HCEC 1CT (cell line): Measurements from ENCODE around the gene ZNF432.

Experiments used
- DNase-seq: peaks from one replicate; pipeline ENCODE4 v3.0.0-alpha.2; 2017

The ZNF432 gene

DNA sequence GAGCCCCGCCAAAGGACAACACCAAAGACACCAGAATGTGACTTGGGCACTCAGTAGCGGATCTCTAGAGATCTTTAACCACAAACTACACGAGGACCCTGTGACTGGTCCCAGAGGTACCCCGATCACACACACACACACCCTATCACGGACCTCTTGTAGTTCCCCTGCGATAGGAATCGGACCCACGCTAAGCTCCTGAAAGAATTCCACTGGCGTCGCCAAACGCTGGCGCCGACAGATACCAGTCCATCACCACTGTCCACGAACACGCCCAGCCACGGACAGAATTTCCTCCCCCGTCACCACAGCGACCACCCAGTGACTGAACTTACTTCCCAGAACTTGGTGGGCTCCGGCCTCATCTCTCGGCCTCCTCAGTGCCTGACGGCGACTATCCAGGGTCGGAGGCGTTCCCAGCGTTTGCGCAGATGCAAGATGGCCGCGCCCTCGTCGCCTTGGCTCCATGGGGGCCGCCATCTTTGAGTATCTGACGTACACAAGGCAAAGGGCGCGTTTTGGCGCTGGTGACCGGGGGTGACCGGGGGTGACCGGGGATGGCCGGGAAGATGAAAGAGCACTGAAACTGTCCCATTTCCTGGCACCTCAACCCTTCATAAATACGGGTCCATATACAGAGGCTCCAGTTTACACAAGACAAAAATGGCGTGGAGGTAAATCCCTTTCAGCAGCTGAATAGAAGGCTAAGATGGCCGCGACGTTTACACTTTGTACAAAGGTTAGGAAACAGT is 40.7 kb downstream of the ZNF432 start, which contains the start of gene ZNF615:
TSS of gene ZNF615 (minus strand) at position 406 of the 752 bp plus-strand sequence. CDS start 4,500 bp downstream, outside the sequence.
- peak; percentile 81 for DNase-seq

DNA sequence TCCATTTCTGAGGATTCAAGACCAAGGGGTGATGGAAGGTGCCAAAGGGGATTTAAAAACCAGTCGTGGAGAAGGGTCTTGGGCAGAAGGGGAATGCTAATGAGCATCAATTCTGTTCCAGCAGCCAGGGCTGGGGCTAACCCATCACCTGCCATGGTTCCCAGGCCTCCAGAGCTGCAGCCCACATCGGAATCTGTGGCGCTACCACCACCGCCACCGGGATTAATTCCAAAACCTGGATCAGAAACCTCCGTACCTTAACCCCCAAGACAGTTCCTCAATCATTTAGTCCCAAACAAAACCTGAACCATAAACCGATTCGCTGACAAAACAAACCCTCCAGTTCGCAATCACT is 41.2 kb downstream of the ZNF432 start:
- DNase-seq = peak; percentile 1

DNA sequence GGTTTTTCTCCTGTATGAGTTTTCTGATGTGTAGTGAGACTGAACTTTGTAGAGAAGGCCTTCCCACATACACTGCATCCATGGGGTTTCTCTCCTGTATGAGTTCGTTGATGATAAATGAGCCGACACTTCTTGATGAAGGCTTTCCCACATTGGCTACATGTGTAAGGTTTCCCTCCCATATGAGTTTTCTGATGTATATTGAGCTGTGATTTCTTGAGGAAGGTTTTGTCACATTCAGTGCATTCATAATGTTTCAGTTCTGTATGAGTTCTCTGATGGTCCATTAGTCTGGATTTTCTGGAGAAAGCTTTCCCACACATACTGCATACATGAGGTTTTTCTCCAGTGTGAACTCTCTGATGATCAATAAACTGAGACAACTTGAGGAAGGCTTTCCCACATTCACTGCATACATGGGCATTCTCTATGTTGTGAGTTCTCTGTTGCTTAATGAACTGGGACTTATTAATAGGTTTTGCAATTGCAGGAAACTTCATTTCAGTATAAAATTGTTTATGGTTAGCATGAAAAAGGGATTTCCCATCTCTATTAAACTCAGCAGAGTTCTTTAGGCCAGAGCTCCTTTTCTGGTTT is 54.5 kb downstream of the ZNF432 start:
- no peak for DNase-seq

DNA sequence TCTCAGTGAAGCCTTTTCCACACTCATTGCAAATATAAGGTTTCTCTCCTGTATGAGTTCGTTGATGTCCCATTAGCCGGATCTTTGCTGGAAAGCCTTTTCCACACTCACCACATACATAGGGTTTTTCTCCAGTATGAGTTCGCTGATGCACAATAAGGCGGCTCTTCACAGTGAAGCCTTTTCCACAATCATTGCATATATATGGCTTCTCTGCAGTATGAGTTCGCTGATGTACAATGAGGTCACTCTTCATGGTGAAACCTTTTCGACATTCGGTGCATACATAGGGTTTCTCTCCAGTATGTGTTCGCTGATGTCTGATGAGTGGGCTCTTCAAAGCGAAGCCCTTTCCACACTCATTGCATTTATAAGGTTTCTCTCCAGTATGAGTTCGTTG is 55.2 kb downstream of the ZNF432 start:
- no peak for DNase-seq

DNA sequence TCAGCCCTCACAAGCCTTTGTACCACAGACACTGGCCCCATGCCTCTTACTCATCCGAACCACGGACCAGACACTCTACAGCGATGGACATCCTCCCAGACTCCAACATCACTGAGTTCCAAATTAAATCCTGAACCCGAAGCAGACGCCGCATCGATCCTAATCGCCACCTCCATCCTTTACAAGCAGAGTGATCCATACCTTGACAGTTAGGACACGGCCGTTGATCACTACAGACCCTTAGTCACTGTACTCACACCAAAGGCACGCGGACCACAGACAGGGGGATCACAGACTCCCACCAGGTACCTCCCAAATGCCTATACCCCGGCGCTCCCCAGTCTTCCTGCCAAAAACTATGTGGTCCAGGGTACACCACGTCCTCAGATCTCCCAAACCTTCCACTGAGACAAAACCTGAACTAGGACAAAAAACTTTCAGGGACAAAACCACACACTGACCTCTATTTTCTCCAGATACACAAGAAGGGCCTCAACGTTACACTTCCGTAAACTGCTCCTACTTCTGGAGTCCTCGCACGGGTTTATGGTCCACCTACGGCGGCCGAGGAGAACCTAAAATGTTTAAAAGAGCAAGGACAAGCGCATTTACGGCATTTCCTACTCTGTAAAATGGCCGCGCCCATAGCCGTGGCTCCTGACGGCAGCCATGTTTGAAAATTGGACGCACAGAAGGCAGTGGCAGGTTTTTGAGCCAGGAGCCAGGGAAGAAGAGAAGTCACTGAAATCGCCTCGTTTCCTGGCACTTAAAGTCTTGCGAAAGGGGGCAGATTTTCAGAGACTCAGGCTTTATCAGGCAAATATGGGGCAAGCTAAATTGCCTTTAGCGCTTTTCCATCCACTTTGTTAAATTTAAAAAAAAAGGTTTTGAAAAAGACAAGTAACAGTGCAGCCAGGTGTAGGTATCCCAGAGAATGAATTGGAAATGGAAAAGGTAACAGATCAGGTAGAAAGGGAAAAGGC is 62.0 kb downstream of the ZNF432 start, which contains the start of gene ZNF350:
TSS of gene ZNF350 (minus strand) at position 532 of the 983 bp plus-strand sequence. CDS start 12,480 bp downstream, outside the sequence.
- DNase-seq = peak; percentile 80

DNA sequence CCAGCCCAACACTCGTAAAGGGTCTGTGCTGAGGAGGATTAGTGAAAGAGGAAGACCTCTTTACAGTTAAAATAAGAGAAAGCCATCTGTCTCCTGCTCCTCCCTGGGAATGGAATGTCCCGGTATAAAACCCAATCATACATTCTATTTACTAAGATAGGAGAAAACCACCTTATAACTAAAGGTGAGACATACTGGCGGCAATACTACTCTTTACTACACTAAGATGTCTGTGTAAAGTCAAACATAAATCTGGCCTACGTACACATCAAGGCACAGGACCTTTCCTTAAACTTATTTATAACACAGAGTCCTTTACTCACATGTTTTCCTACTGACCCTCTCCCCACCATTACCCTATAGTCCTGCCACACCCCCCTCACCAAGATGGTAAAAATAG is 65.3 kb downstream of the ZNF432 start:
- DNase-seq = no peak
